GM23248 (cell line): Measurements from ENCODE around the gene CBFA2T3. TPM values are rescaled to one million over a fixed set of nuclear protein-coding genes. Genes with fewer than 3 reads are reported as not detected.

Experiments used
- DNase-seq: peaks from one replicate; pipeline ENCODE4 v3.0.0-alpha.2; 2015
- H2AFZ ChIP-seq: fragments of 200-600 bp; sonication (generic); 2 replicates; pipeline ENCODE4 v1.6.1; 2016; ENCODE audit warnings: antibody characterized with exemption
- H3F3A ChIP-seq: fragments of 200-600 bp; sonication (generic); 2 replicates; pipeline ENCODE4 v1.6.1; 2016; ENCODE audit warnings: mild to moderate bottlenecking, antibody characterized with exemption, mixed run types; ENCODE audit not compliant: insufficient read depth
- H3K27ac ChIP-seq: fragments of 200-600 bp; sonication (generic); 2 replicates; pipeline ENCODE4 v1.5.1; 2016; ENCODE audit warnings: mild to moderate bottlenecking
- H3K27me3 ChIP-seq: fragments of 200-600 bp; sonication (generic); replicated peaks from 2 replicates; pipeline ENCODE4 v1.6.1; 2016; ENCODE audit warnings: mild to moderate bottlenecking; ENCODE audit not compliant: insufficient read depth
- H3K36me3 ChIP-seq: fragments of 200-600 bp; sonication (generic); 2 replicates; pipeline ENCODE4 v1.6.1; 2016; ENCODE audit warnings: low read depth, mild to moderate bottlenecking
- H3K4me1 ChIP-seq: fragments of 200-600 bp; sonication (generic); 2 replicates; pipeline ENCODE4 v1.6.1; 2016; ENCODE audit warnings: mild to moderate bottlenecking; ENCODE audit not compliant: insufficient read depth
- H3K4me2 ChIP-seq: fragments of 200-600 bp; sonication (generic); one replicate; pipeline ENCODE4 v1.6.1; 2016; ENCODE audit warnings: mild to moderate bottlenecking; ENCODE audit not compliant: unreplicated experiment
- H3K4me3 ChIP-seq: fragments of 200-600 bp; sonication (generic); 2 replicates; pipeline ENCODE4 v1.5.1; 2016; ENCODE audit warnings: mild to moderate bottlenecking
- H3K79me2 ChIP-seq: fragments of 200-600 bp; sonication (generic); 2 replicates; pipeline ENCODE4 v1.6.1; 2016; ENCODE audit warnings: mild to moderate bottlenecking; ENCODE audit not compliant: insufficient read depth
- H3K9ac ChIP-seq: fragments of 200-600 bp; sonication (generic); 2 replicates; pipeline ENCODE4 v1.6.1; 2016; ENCODE audit warnings: mild to moderate bottlenecking
- H3K9me2 ChIP-seq: fragments of 200-600 bp; sonication (generic); 2 replicates; pipeline ENCODE4 v1.6.1; 2016; ENCODE audit warnings: mixed run types, mild to moderate bottlenecking, moderate library complexity; ENCODE audit not compliant: insufficient read depth
- H3K9me3 ChIP-seq: fragments of 200-600 bp; sonication (generic); one replicate; pipeline ENCODE4 v1.6.1; 2017; ENCODE audit warnings: low read depth
- H4K20me1 ChIP-seq: fragments of 200-600 bp; sonication (generic); 2 replicates; pipeline ENCODE4 v1.6.0; 2016; ENCODE audit not compliant: insufficient read depth
- EZH2 ChIP-seq: fragments of 200-600 bp; sonication (generic); IDR thresholded peaks from 2 replicates; pipeline ENCODE4 v1.6.1; 2018; ENCODE audit warnings: antibody characterized with exemption, mild to moderate bottlenecking; ENCODE audit not compliant: insufficient read depth, poor library complexity, severe bottlenecking
- EZH2phosphoT487 ChIP-seq: fragments of 200-600 bp; sonication (generic); IDR thresholded peaks from 2 replicates; pipeline ENCODE4 v1.6.1; 2018; ENCODE audit warnings: antibody characterized with exemption, moderate library complexity, mild to moderate bottlenecking, low read depth; ENCODE audit not compliant: insufficient read depth
- WGBS, 2 experiments: methylation state at CpG; one replicate each; pipeline ENCODE4 v1.1.6; 2015 to 2017; ENCODE audit warnings: low lambda C conversion rate in 2 of 2, low coverage in 1 of 2; ENCODE audit errors: missing lambda C conversion rate in 2 of 2; 5-methylcytosine and 5-hydroxymethylcytosine counted together
- in situ Hi-C: fragments of 300-500 bp; cut with MboI; formaldehyde crosslinking; loops from 2 replicates; pipeline ENCODE4 v1.15.0; 2020
- polyA plus RNA-seq: library from polyadenylated mRNA; unstranded; fragments of >200 nt; fragmentation: Nextera tagmentation; extraction: Ambion mirVana; gene quantifications from 2 replicates; pipeline ENCODE4 v1.2.1, GENCODE V29; 2016
- total RNA-seq: library from RNA; depleted of rRNA; stranded (reverse); fragments of >200 nt; shearing (Covaris generic); gene quantifications from 2 replicates; pipeline ENCODE4 v1.2.3, GENCODE V29; 2014

The CBFA2T3 gene
- total and polyA plus RNA-seq, 2 experiments from 2014 or later, result not detected

GRCh38 chr16:89000207-89000959, 23.4 kb upstream of the CBFA2T3 start:
- 75 to 77% methylated on average over 34 to 36 of the region's 36 CpGs for WGBS, 2 experiments
- Histone ChIP-seq H3K4me2 (no peak overlapping the region), H3K9me3 (no peaks in the 10 kb centered on the region), H3K4me3 (no peak overlapping the region), H3K9me2 (no peaks in the 10 kb centered on the region), H4K20me1 (no peaks in the 10 kb centered on the region), H3K9ac (no peak overlapping the region), H3K27ac (no peak overlapping the region), H3F3A (no peaks in the 10 kb centered on the region), H3K79me2 (no peaks in the 10 kb centered on the region), H2AFZ (no peak overlapping the region), H3K27me3 (peaks cover 14% of the 10 kb centered on the region), H3K4me1 (no peaks in the 10 kb centered on the region), H3K36me3 (no peaks in the 10 kb centered on the region)
- in situ Hi-C loops, result no loop called here
- no peak for TF ChIP-seq EZH2phosphoT487
- TF ChIP-seq EZH2, result no peak
- DNase-seq, result no peak

- no peak overlapping the region for H2AFZ ChIP-seq
- 23 to 28% methylated on average over 16 to 36 of the region's 39 CpGs for WGBS, 2 experiments
Observed at GRCh38 chr16:88999457-89000206, 22.6 kb upstream of the CBFA2T3 start.

GRCh38 chr16:88995746-88996535, 18.9 kb upstream of the CBFA2T3 start:
- in situ Hi-C loops, result no loop called here
- WGBS, 2 experiments, result 62 to 68% methylated on average over 23 to 24 of the region's 28 CpGs
- H3K27ac ChIP-seq, result no peak overlapping the region
- H2AFZ ChIP-seq, result no peak overlapping the region
- H3K4me1 ChIP-seq, result no peaks in the 10 kb centered on the region
- peaks cover 13% of the 10 kb centered on the region; the same call in 1 of the 2 replicates for H3K27me3 ChIP-seq
- H3K9me2 ChIP-seq, result no peaks in the 10 kb centered on the region
- no peaks in the 10 kb centered on the region for H3K9me3 ChIP-seq
- no peak for TF ChIP-seq EZH2
- H3K4me3 ChIP-seq, result no peak overlapping the region
- H3K4me2 ChIP-seq, result no peak overlapping the region
- no peaks in the 10 kb centered on the region for H3K36me3 ChIP-seq
- H4K20me1 ChIP-seq, result no peaks in the 10 kb centered on the region
- H3K9ac ChIP-seq, result no peak overlapping the region
- no peaks in the 10 kb centered on the region for H3F3A ChIP-seq
- DNase-seq, result no peak
- no peaks in the 10 kb centered on the region for H3K79me2 ChIP-seq

More at GRCh38 chr16:88999457-89000206, 22.6 kb upstream of the CBFA2T3 start:
- H3F3A ChIP-seq, result no peaks in the 10 kb centered on the region
- no peaks in the 10 kb centered on the region for H3K9me2 ChIP-seq
- DNase-seq, result peak; percentile 21
- no peak overlapping the region for H3K4me3 ChIP-seq
- no peaks in the 10 kb centered on the region for H3K9me3 ChIP-seq
- no peak overlapping the region for H3K27ac ChIP-seq
- in situ Hi-C loops, result no loop called here
- peaks cover 14% of the 10 kb centered on the region; the same call in 1 of the 2 replicates for H3K27me3 ChIP-seq
- no peaks in the 10 kb centered on the region for H4K20me1 ChIP-seq
- no peak overlapping the region for H3K9ac ChIP-seq
- no peaks in the 10 kb centered on the region for H3K79me2 ChIP-seq
- H3K4me2 ChIP-seq, result no peak overlapping the region
- no peaks in the 10 kb centered on the region for H3K4me1 ChIP-seq
- TF ChIP-seq EZH2 (no peak), EZH2phosphoT487 (no peak)
- H3K36me3 ChIP-seq, result no peaks in the 10 kb centered on the region

GRCh38 chr16:88995194-88995593, 18.2 kb upstream of the CBFA2T3 start:
- H3K79me2 ChIP-seq, result no peaks in the 10 kb centered on the region
- H2AFZ ChIP-seq, result no peak overlapping the region
- H3K4me2 ChIP-seq, result no peak overlapping the region
- H3K36me3 ChIP-seq, result no peaks in the 10 kb centered on the region
- 46 to 54% methylated on average over 16 of the region's 16 CpGs for WGBS, 2 experiments
- peaks cover 13% of the 10 kb centered on the region; the same call in 1 of the 2 replicates for H3K27me3 ChIP-seq
- H3K4me1 ChIP-seq, result no peaks in the 10 kb centered on the region
- no peak overlapping the region for H3K27ac ChIP-seq
- TF ChIP-seq EZH2phosphoT487 (no peak), EZH2 (no peak)
- in situ Hi-C loops, result no loop called here
- H3K9me3 ChIP-seq, result no peaks in the 10 kb centered on the region
- DNase-seq, result no peak
- no peaks in the 10 kb centered on the region for H4K20me1 ChIP-seq
- no peak overlapping the region for H3K4me3 ChIP-seq
- H3F3A ChIP-seq, result no peaks in the 10 kb centered on the region
- no peak overlapping the region for H3K9ac ChIP-seq
- H3K9me2 ChIP-seq, result no peaks in the 10 kb centered on the region
